Central memory CD8-positive, alpha-beta T cell (primary cell): ENCODE results near the gene PLEKHA1.

ENCODE experiments used
- ATAC-seq: fragments of 150-1000 bp; cut with Tn5 transposase; replicated peaks from 2 replicates; pipeline ENCODE4 v1.10.0; 2022; ENCODE audit warnings: mild to moderate bottlenecking, moderate FRiP score, moderate number of reproducible peaks; ENCODE audit not compliant: poor library complexity, severe bottlenecking; ENCODE audit errors: extremely low read depth
- DNase-seq, 2 donors: peaks; one replicate each; pipeline ENCODE4 v3.0.0; 2021; ENCODE audit warnings: low spot score in 2 of 2
- H3K27ac Mint-ChIP-seq: one replicate; pipeline ENCODE4 v1.8.0; 2022; ENCODE audit warnings: low read depth, mild to moderate bottlenecking, moderate library complexity, mixed read lengths
- H3K27me3 Mint-ChIP-seq: one replicate; pipeline ENCODE4 v1.8.0; 2022; ENCODE audit warnings: mixed read lengths
- H3K36me3 Mint-ChIP-seq: one replicate; pipeline ENCODE4 v1.8.0; 2022; ENCODE audit warnings: mild to moderate bottlenecking, moderate library complexity, mixed read lengths; ENCODE audit not compliant: insufficient read depth
- H3K4me1 Mint-ChIP-seq: one replicate; pipeline ENCODE4 v1.8.0; 2022; ENCODE audit warnings: mixed read lengths
- H3K4me3 Mint-ChIP-seq: one replicate; pipeline ENCODE4 v1.8.0; 2022; ENCODE audit warnings: mild to moderate bottlenecking, moderate library complexity, mixed read lengths
- H3K9me3 Mint-ChIP-seq: one replicate; pipeline ENCODE4 v1.8.0; 2022; ENCODE audit warnings: mixed read lengths

PLEKHA1 gene

DNA sequence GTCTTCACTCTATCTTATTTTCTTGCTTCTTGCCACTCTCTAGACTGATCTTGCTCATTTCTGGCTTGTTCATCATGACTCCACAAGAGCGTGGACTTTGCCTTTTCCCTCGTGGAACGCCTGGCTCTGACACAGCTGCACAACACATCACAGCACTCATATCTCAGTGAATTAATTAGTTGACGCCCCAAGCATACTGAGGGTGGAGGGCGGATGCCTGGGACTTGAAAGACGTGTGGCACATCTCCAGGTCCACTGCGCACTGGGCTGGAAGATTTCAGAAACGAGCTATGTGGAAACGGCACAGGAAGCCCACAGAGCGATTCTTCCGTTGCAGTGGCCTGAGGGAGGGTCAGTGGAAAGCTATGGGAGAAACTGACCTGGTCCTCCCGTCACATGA is 23.6 kb upstream of the PLEKHA1 start:
- Mint-ChIP-seq H3K4me3 (no peak overlapping the region), H3K27me3 (peaks cover 19% of the 10 kb centered on the region), H3K27ac (no peak overlapping the region)

DNA sequence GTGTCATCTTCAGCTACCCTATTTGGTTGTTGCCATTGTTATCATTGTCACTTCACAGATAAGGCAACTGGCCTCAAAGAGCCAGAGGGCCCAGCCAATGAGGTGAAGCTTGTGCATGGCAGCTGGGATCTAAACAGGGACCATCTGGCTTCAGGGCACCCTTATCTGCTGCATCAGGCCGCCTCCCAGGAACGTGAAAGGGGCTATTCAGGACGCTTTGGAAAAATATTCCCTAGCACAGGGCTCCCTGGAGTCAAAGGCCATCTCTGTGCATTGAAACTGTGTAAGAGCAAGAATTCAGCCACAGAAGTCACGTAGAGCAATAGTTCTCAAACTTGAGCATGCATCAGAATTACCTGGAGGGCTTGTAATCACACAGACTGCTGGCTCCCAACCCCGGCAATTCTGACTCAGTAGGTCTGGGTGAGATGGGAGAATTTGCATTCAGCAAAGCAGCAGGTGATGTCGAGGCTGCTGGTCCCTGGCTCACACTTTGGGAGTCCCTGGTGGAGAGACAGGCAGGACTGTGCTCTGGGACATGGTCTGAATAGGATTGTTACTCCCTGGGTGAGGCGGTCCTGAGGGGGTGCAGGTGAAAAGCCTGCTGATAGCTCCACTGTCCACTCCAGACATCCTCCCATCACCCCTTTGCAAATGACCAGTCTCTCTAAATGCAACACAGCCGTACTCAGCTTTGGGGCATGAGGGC is 21.5 kb upstream of the PLEKHA1 start:
- no peaks in the 10 kb centered on the region for H3K36me3 Mint-ChIP-seq
- DNase-seq = no peak

More for the DNA sequence above, 23.6 kb upstream of the PLEKHA1 start:
- Mint-ChIP-seq H3K4me1 (no peaks in the 10 kb centered on the region), H3K36me3 (no peaks in the 10 kb centered on the region), H3K9me3 (no peaks in the 10 kb centered on the region)
- DNase-seq (no peak), ATAC-seq (no peak)

DNA sequence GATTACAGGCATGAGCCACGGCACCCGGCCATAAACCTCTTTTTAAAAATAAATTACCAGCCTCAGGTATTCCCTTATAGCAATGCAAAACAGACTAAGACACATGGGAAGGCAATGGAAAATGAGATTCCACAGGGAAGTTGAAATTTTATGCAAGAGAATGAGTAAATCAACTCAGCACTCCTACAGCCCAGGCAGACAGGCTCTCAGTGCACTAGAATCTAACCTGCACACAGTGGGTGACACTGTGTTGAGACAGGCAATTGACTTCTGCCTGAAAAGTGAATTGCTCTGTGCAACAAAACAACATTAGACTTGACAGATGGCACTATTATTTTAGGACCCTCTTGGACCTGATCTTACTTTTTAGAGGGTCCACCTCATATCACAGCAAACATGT is 20.1 kb upstream of the PLEKHA1 start:
- no peaks in the 10 kb centered on the region for H3K36me3 Mint-ChIP-seq
- ATAC-seq = no peak
- no peak for DNase-seq
- H3K4me3 Mint-ChIP-seq = no peak overlapping the region
- H3K27me3 Mint-ChIP-seq = peaks cover 19% of the 10 kb centered on the region
- no peak overlapping the region for H3K27ac Mint-ChIP-seq
- H3K4me1 Mint-ChIP-seq = no peaks in the 10 kb centered on the region
- H3K9me3 Mint-ChIP-seq = peaks cover 6% of the 10 kb centered on the region

More for the DNA sequence above, 21.5 kb upstream of the PLEKHA1 start:
- Mint-ChIP-seq H3K27me3 (peaks cover 19% of the 10 kb centered on the region), H3K4me1 (no peaks in the 10 kb centered on the region), H3K27ac (no peak overlapping the region), H3K9me3 (no peaks in the 10 kb centered on the region), H3K4me3 (no peak overlapping the region)
- ATAC-seq = no peak

DNA sequence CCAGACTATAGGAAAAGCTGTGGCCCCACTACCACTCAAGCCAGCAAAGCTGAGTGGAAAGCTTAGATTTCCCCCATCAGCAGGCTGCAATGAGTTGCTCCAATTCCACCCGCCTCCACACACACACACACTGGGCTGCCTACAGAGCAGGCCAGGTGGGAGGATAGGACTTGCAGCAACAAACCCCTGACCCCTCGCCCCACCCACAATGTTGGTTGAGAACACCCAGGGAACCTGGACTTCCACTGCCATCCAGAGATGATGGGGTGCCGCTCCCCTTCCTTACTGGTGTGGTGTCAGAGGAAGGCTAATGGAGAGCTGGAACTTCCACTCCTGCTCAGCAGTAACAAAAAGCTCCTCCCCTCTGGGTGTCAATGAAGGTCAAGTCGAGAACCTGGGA is 16.8 kb upstream of the PLEKHA1 start:
- no peaks in the 10 kb centered on the region for H3K36me3 Mint-ChIP-seq

DNA sequence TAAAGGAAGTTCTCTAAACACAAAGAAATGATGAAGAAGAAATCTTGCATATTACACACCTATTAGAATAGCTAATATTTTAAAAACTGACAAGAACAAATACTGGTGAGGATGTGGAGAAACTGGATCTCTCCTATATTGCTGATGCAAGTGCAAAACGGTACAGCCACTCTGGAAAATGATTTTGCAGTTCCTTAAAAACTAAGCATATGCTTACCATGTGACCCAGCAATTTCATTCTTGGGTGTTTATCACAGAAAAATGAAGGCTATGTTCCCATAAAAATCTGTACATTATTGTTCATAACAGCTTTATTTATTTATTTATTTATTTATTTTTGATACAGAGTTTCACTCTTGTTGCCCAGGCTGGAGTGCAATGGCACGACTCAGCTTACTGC is 14.9 kb upstream of the PLEKHA1 start:
- ATAC-seq = no peak
- peaks cover 6% of the 10 kb centered on the region for H3K9me3 Mint-ChIP-seq
- H3K27me3 Mint-ChIP-seq = no peaks in the 10 kb centered on the region
- H3K4me1 Mint-ChIP-seq = no peaks in the 10 kb centered on the region
- no peak overlapping the region for H3K27ac Mint-ChIP-seq
- no peak for DNase-seq
- no peaks in the 10 kb centered on the region for H3K36me3 Mint-ChIP-seq
- no peak overlapping the region for H3K4me3 Mint-ChIP-seq

More for the DNA sequence above, 16.8 kb upstream of the PLEKHA1 start:
- no peak for ATAC-seq
- Mint-ChIP-seq H3K27me3 (no peaks in the 10 kb centered on the region), H3K9me3 (peaks cover 6% of the 10 kb centered on the region), H3K27ac (no peak overlapping the region), H3K4me1 (no peaks in the 10 kb centered on the region), H3K4me3 (no peak overlapping the region)
- DNase-seq = no peak

DNA sequence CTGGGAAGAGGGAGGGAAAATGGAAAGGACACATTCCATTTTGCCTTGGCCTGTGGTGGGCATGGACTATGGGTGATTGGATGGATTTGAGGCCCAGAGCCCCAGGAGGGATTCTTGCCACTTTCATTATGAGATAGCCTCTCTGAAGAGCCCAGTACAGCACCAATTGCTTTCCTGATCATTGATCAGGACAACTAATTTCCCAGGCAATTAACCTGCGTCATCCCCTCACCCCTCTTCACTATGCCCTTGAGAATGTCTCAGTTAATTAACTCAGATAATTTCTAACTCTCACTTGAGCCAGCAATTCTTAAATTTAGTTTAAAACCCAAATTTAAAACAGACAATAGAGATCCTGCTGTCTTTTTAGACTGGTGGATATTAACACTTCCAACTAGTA is 13.5 kb upstream of the PLEKHA1 start:
- peaks cover 6% of the 10 kb centered on the region for H3K9me3 Mint-ChIP-seq
- no peaks in the 10 kb centered on the region for H3K27me3 Mint-ChIP-seq
- ATAC-seq = no peak
- H3K27ac Mint-ChIP-seq = no peak overlapping the region
- no peaks in the 10 kb centered on the region for H3K4me1 Mint-ChIP-seq
- no peak overlapping the region for H3K4me3 Mint-ChIP-seq
- DNase-seq = no peak
- H3K36me3 Mint-ChIP-seq = no peaks in the 10 kb centered on the region

DNA sequence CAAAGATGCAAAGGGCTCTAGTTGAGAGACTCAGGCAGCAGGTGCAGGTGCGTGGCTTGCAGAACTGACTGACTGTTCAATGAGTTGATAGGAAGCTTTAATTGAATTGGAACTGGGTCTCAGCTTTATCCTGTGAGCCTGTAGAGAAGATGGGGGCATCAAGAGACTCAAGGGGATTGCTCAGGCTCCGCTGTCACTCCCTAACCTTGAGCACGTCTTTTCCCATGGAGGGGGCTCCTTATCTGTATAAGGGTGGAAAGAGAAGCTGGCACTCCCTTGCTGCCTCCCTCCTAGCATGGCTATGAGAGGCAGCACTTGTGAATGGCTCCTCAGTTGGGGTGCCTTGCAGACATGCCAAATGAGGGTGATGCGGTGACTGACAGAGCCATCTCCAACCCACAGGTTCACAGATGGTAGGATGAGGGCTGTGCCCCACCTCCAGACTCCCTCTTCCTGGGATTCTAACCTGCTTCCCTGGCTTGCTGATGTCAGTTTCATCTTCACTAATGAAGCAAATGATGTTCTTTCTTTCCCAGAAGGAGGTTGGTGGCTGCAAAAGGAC is 12.4 kb upstream of the PLEKHA1 start:
- DNase-seq (no peak), ATAC-seq (no peak)
- no peak overlapping the region for H3K27ac Mint-ChIP-seq
- no peaks in the 10 kb centered on the region for H3K4me1 Mint-ChIP-seq
- no peaks in the 10 kb centered on the region for H3K36me3 Mint-ChIP-seq
- H3K4me3 Mint-ChIP-seq = no peak overlapping the region
- H3K9me3 Mint-ChIP-seq = peaks cover 6% of the 10 kb centered on the region
- peaks cover 9% of the 10 kb centered on the region for H3K27me3 Mint-ChIP-seq

DNA sequence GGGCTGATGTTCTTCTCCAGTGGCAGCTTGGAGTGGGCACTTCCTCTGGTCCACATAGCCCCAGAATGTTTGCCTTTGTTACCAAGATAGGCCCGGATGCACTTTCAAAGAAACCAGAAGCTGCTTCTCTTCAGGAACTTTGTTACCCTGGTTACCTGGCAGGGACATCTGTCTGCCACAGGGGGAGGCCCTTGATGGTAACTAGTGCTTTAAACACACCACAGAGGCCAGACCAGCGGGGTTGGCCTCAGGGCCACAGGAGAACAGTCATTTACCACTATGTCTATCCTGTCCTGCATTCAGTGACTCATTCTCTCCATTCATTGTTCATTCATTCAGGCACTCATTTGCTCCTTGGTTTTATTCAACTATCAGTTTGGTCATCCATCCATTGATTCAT is 11.9 kb upstream of the PLEKHA1 start:
- no peaks in the 10 kb centered on the region for H3K36me3 Mint-ChIP-seq
- H3K9me3 Mint-ChIP-seq = peaks cover 6% of the 10 kb centered on the region
- no peak for ATAC-seq
- no peak for DNase-seq
- H3K4me3 Mint-ChIP-seq = no peak overlapping the region
- peaks cover 14% of the 10 kb centered on the region for H3K27me3 Mint-ChIP-seq
- H3K27ac Mint-ChIP-seq = no peak overlapping the region
- H3K4me1 Mint-ChIP-seq = no peaks in the 10 kb centered on the region

DNA sequence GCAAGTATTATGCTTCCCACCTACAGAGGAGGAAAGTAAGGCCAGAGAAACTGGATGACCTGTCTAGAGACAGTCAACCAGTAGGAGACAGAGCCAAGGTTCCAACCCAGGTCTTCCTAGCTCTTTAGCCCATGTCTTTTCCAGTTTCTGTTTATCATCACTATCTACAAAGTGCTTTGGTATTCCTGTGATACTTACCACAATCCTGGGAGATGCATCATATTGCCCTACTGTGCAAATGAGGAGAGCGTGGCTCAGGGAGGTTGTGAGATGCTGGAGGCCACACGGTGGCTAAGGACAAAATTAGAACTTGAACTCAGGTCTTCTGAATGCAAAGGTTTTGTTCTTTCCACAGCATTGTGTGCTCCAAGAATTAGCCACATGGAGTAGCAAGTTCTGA is 11.2 kb upstream of the PLEKHA1 start:
- Mint-ChIP-seq H3K9me3 (peaks cover 6% of the 10 kb centered on the region), H3K4me1 (no peaks in the 10 kb centered on the region), H3K27ac (no peak overlapping the region), H3K4me3 (no peak overlapping the region), H3K27me3 (peaks cover 21% of the 10 kb centered on the region), H3K36me3 (no peaks in the 10 kb centered on the region)
- DNase-seq (no peak), ATAC-seq (no peak)

DNA sequence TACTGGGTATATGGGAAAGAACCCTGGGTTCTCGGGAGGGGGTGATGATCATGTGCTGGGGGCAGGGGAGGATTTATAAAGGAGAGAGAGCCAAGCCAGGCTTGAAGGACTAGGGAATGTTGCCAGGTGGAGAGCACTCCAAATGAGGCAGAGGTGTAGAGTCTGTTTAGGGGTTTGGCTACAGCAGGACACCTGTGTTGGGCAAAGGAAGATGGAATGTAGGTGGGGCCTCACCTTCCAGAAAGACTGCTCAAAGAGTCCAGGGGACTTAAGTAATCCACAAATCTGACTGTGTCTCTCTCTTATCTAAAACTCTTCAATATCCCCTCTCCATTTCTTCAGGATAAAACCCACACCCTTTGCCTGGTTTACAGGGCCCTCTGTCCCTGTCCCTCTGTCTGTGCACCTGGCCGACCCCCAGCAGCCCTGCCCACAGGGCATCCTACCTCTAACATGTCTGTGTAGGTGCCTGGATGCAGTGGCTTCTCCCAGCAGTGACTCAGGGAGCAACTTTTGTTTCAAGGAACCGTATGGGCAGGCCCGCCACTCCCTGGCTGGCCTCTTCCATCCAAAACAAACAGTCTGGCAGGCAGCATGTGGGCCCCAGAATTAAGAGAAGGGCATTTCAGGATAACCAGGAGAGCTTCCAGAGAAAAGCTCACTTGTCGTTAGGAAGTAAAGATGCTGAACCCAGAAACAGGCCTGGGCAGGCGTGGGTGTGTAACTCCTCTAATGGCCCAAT is 10.6 kb upstream of the PLEKHA1 start:
- Mint-ChIP-seq H3K27ac (no peak overlapping the region), H3K36me3 (no peaks in the 10 kb centered on the region), H3K4me3 (no peak overlapping the region), H3K9me3 (peaks cover under 1% of the 10 kb centered on the region), H3K4me1 (no peaks in the 10 kb centered on the region), H3K27me3 (peaks cover 23% of the 10 kb centered on the region)
- ATAC-seq (no peak), DNase-seq (no peak)

DNA sequence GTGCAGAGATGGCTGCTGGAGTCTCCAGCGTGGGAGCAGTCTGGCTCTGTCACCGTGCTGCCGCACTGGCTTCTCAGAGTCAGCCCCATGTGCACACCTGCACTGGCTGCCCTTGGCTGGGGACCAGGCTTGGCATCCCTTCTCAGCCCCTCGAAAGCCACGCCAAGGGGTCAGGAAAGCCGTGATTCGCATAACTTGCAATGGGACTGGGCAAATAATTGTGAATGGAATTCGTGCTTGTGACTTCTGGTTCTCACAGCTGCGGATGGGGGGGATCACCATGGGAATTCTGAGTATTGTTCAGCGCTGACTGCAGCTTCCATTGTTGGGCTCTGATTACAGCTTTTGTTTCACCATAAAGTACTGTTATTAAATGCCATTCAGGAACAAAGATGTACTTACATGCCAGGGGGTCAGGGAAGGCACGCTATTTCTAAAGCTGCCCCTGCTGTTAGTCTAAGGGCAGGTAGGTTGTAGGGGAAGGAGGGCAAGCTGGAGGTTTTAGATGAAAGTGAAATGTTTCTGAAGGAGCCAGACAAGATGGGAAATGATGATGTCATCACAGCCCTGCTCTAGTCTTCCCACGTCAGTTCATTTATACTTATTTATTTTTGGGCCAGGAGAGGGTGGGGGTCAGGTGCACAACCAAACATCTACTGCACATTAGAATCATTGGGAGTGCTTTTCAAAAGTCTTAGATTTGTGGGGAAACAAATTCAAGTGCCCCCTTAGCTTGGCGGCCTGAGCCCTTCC is 5.8 kb upstream of the PLEKHA1 start:
- Mint-ChIP-seq H3K27me3 (peaks cover 35% of the 10 kb centered on the region), H3K4me3 (no peak overlapping the region), H3K4me1 (peaks cover 3% of the 10 kb centered on the region), H3K9me3 (no peaks in the 10 kb centered on the region), H3K36me3 (peaks cover 2% of the 10 kb centered on the region), H3K27ac (no peak overlapping the region)
- no peak for DNase-seq
- ATAC-seq = no peak

DNA sequence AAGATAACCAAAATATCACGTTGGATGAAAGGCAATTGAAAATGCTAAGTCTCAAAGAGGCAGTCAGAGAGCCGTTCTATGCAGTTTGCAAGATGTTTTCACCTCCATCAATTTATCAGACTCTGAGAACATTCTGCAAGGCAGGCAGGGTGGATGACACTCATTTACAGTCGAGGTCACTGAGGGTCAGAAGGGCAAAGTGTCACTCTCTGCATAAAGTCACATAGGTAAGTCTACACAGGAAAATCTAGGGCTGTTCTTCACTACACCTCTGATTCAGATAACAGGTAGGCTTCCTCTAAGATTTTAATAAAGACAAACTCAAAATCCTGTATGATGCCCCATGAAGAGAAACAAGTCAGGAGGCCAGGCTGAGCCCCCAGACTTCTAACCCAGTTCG is 1.4 kb upstream of the PLEKHA1 start:
- peaks cover 16% of the 10 kb centered on the region for H3K27me3 Mint-ChIP-seq
- H3K4me3 Mint-ChIP-seq = peak overlapping the region; percentile 84
- H3K4me1 Mint-ChIP-seq = peaks cover 25% of the 10 kb centered on the region

More for the DNA sequence above, 1.4 kb upstream of the PLEKHA1 start:
- H3K27ac Mint-ChIP-seq = peak overlapping the region; percentile 21
- peaks cover 11% of the 10 kb centered on the region for H3K36me3 Mint-ChIP-seq
- ATAC-seq (no peak), DNase-seq (no peak)
- no peaks in the 10 kb centered on the region for H3K9me3 Mint-ChIP-seq
